Measurements from ENCODE around the gene CCDC7. TPM values are rescaled to one million over a fixed set of nuclear protein-coding genes. Genes with fewer than 3 reads are reported as not detected.
"Not testable (repeated sequence)": the region's sequence is repeated elsewhere in the genome, so short reads cannot be mapped to it uniquely, and the experiment has no call there.

The CCDC7 gene
- total RNA-seq, 1 experiment from 2014 or later = 4.0 TPM

DNA sequence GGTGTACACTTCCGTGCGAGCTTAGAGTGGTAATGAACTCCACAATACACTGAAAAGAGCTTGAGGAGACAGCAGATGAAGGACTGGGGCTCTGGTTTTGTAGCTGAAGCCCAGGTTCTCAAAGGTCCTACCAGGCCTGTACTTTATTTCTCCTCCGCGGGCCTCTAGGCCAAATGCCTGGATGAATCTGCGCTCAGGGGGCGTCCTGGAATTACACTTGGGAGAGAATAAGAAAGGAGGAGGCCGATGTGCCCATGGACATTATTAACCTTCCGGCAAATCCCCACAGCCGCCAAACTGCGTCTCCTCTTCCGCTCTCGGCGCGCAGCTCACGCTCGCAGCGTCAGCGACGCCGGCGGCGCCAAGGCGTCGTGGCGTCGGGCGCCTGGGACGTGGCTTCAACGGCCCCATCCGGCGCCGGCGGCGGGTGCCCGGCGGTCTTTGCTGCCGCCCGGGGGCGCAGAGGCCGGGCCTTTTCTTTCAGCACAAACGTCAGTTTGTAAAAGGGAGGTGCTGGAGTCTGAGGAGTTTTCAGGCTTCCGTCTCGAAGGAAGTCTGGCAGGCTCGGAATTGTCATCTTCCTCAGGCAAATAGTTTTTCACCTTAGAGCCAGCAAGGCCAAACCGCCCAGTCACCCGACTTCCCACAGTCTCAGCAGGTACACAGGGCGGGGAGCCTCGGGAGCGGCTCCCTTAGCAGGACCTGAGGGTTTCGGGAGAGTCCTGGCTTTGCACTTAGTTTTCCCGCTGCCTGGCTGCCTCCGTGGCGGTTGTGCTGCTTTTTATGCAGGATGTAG is at the start of gene CCDC7 (continued):
- TF ChIP-seq TCF7L2 (IDR thresholded peaks at IDR 0.05; ENCODE audit: borderline replicate concordance, extremely low read depth, insufficient read depth, insufficient read length) (peak; percentile 65), ZFX (IDR thresholded peaks at IDR 0.05) (peak; percentile 63), YY1 (IDR thresholded peaks at IDR 0.05; ENCODE audit: extremely low read depth, insufficient replicate concordance, low read depth, low read length) (peak; percentile 58), SIN3A (IDR thresholded peaks at IDR 0.05; ENCODE audit: low read depth) (peak; percentile 24)

DNA sequence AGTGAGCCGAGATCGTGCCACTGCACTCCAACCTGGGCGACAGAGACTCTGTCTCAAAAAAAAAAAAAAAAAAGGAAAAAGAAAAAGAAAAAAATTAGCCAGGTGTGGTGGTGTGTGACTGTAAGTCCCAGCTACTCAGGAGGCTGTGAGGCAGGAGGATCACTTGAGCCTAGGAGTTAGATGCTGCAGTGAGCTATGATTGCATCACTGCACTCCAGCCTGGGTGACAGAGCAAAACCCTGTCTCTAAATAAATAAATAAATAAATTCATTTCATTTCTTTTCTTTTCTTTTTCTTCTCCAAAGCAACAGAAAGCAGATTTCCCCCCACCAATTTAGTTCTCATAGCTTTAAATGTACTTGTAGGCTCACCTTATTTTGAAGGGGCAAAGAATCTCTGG is 48.8 kb upstream of the CCDC7 start:
- POLR2A ChIA-PET; ATAC-seq; H3K4me2 ChIP-seq (ENCODE audit: low read length); H3K4me1 ChIP-seq (ENCODE audit: control insufficient read depth in 1 of 2, insufficient read depth in 2 of 2, low read length in 2 of 2); H3K79me2 ChIP-seq (ENCODE audit: insufficient read depth, low read length); CTCF ChIA-PET; DNase-seq (ENCODE audit: low read depth, low spot score); H3K9ac ChIP-seq (ENCODE audit: low read length); H3K27ac ChIP-seq (ENCODE audit: low read depth, low read length); H3K4me3 ChIP-seq (replicated peaks in 1 of 2; ENCODE audit: low read depth in 1 of 2, low read length in 2 of 2); H3K27me3 ChIP-seq (ENCODE audit: insufficient read depth, low read length); H3K36me3 ChIP-seq (ENCODE audit: control insufficient read depth in 1 of 2, insufficient read depth in 2 of 2, low read length in 2 of 2); H3K9me2 ChIP-seq (ENCODE audit: insufficient read depth); H3K9me3 ChIP-seq (ENCODE audit: control insufficient read depth in 1 of 2, insufficient read depth in 1 of 2, low read depth in 1 of 2, low read length in 2 of 2); H2AFZ ChIP-seq (ENCODE audit: low read depth, low read length, poor library complexity, severe bottlenecking); RAD21 ChIA-PET (ENCODE audit: low non-redundant PET in 1 of 2, low total read pairs in 2 of 2, uncharacterized antibody in 2 of 2, unreplicated experiment in 2 of 2); H4K20me1 ChIP-seq (ENCODE audit: insufficient read depth); intact Hi-C loops (cut with micrococcal nuclease); BruUV-seq (replicated peaks): not testable (repeated sequence)

DNA sequence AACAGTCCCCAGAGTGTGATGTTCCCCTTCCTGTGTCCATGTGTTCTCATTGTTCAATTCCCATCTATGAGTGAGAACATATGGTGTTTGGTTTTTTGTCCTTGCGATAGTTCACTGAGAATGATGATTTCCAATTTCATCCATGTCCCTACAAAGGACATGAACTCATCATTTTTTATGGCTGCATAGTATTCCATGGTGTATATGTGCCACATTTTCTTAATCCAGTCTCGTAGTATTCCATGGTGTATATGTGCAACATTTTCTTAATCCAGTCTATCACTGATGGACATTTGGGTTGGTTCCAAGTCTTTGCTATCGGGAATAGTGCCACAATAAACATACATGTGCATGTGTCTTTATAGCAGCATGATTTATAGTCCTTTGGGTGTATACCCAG is 46.2 kb upstream of the CCDC7 start:
- ATAC-seq; H3K4me3 ChIP-seq (replicated peaks in 1 of 2; ENCODE audit: low read depth in 1 of 2, low read length in 2 of 2); POLR2A ChIA-PET; H3K4me2 ChIP-seq (ENCODE audit: low read length); CTCF ChIA-PET; H3K9me3 ChIP-seq (ENCODE audit: control insufficient read depth in 1 of 2, insufficient read depth in 1 of 2, low read depth in 1 of 2, low read length in 2 of 2); H3K9me2 ChIP-seq (ENCODE audit: insufficient read depth); H3K9ac ChIP-seq (ENCODE audit: low read length); BruUV-seq (replicated peaks); H3K79me2 ChIP-seq (ENCODE audit: insufficient read depth, low read length); H4K20me1 ChIP-seq (ENCODE audit: insufficient read depth); H3K36me3 ChIP-seq (ENCODE audit: control insufficient read depth in 1 of 2, insufficient read depth in 2 of 2, low read length in 2 of 2); H2AFZ ChIP-seq (ENCODE audit: low read depth, low read length, poor library complexity, severe bottlenecking); H3K27me3 ChIP-seq (ENCODE audit: insufficient read depth, low read length); H3K27ac ChIP-seq (ENCODE audit: low read depth, low read length); intact Hi-C loops (cut with micrococcal nuclease); DNase-seq (ENCODE audit: low read depth, low spot score); RAD21 ChIA-PET (ENCODE audit: low non-redundant PET in 1 of 2, low total read pairs in 2 of 2, uncharacterized antibody in 2 of 2, unreplicated experiment in 2 of 2): not testable (repeated sequence)
- H3K4me1 ChIP-seq (ENCODE audit: control insufficient read depth in 1 of 2, insufficient read depth in 2 of 2, low read length in 2 of 2) = peaks cover 0 to 11% of the 10 kb centered on the region in 2 experiments; a peak in 2 of 4 replicates
